ENCODE data around the gene CMTM6. TPM values are rescaled to one million over a fixed set of nuclear protein-coding genes. Genes with fewer than 3 reads are reported as not detected.

The CMTM6 gene
- total and polyA plus RNA-seq, 7 experiments from 2014 or later, result 24.1 to 61.1 (median 38.1) TPM

GRCh38 chr3:32487781-32488473, 14.7 kb downstream of the CMTM6 start:
- peaks cover 8 to 41% (median 17%) of the 10 kb centered on the region in 7 donors for H3K4me1 Mint-ChIP-seq
- ChIA-PET POLR2A (interaction anchor here (1.2 kb wide), 1 partner anchor 82 kb away, joined by 4 read pairs; no protein-coding TSS in a partner anchor), CTCF (interaction anchor here (0.9 kb wide), 1 partner anchor 20 kb away, joined by 4 read pairs; no protein-coding TSS in a partner anchor)
- no peak overlapping the region for H3K4me3 Mint-ChIP-seq
- no peaks in the 10 kb centered on the region for H3K4me1 ChIP-seq (ENCODE audit: control insufficient read depth in 2 of 2, insufficient read depth in 2 of 2, low read length in 2 of 2)
- intact Hi-C loops (cut with micrococcal nuclease), result no loop called here
- DNase-seq (no peak), ATAC-seq (no peak)
- no peaks in the 10 kb centered on the region for H3K9me3 ChIP-seq (ENCODE audit: control insufficient read depth in 2 of 3, low read length in 3 of 3)
- H3K36me3 Mint-ChIP-seq, result peaks cover 4 to 42% (median 37%) of the 10 kb centered on the region in 5 donors
- H3K27ac Mint-ChIP-seq, result peak overlapping the region in 2 of 9 donors; percentile 18 to 46
- peaks cover 0 to 19% (median 10%) of the 10 kb centered on the region in 3 experiments for H3K36me3 ChIP-seq (ENCODE audit: control insufficient read depth in 2 of 3, insufficient read depth in 3 of 3, low read length in 3 of 3)
- peaks cover 0 to 2% (median 0%) of the 10 kb centered on the region in 11 donors for H3K9me3 Mint-ChIP-seq
- no peaks in the 10 kb centered on the region for H3K27me3 Mint-ChIP-seq
- H3K4me3 ChIP-seq (ENCODE audit: low read length), result no peak overlapping the region
- H3K27me3 ChIP-seq (ENCODE audit: control insufficient read depth in 2 of 2, insufficient read depth in 2 of 2, low read length in 2 of 2), result no peaks in the 10 kb centered on the region
- no peak overlapping the region for H3K27ac ChIP-seq (ENCODE audit: low read depth, low read length)

- no peaks in the 10 kb centered on the region for H3K9me3 ChIP-seq (ENCODE audit: control insufficient read depth in 2 of 3, low read length in 3 of 3)
- H3K27me3 Mint-ChIP-seq, result no peaks in the 10 kb centered on the region
- H3K4me1 Mint-ChIP-seq, result peaks cover 11 to 55% (median 21%) of the 10 kb centered on the region in 7 donors
- H3K4me3 ChIP-seq (ENCODE audit: low read length), result no peak overlapping the region
- no peaks in the 10 kb centered on the region for H3K4me1 ChIP-seq (ENCODE audit: control insufficient read depth in 2 of 2, insufficient read depth in 2 of 2, low read length in 2 of 2)
- peak overlapping the region in 2 of 9 donors; percentile 50 to 51 for H3K27ac Mint-ChIP-seq
- peaks cover 0 to 33% (median 10%) of the 10 kb centered on the region in 3 experiments for H3K36me3 ChIP-seq (ENCODE audit: control insufficient read depth in 2 of 3, insufficient read depth in 3 of 3, low read length in 3 of 3)
- CTCF ChIA-PET, result interaction anchor here (1.0 kb wide), 1 partner anchor 15 kb away, joined by 3 read pairs; no protein-coding TSS in a partner anchor
- POLR2A ChIA-PET, result interaction anchor here (1.1 kb wide), 1 partner anchor 11 kb away, joined by 3 read pairs; no protein-coding TSS in a partner anchor
- no peak overlapping the region for H3K27ac ChIP-seq (ENCODE audit: low read depth, low read length)
- intact Hi-C loops (cut with micrococcal nuclease), result no loop called here
- H3K4me3 Mint-ChIP-seq, result peak overlapping the region in 3 of 10 donors; percentile 16 to 27 (median 19)
- H3K36me3 Mint-ChIP-seq, result peaks cover 4 to 70% (median 57%) of the 10 kb centered on the region in 5 donors
- peaks cover 0 to 3% (median 0%) of the 10 kb centered on the region in 11 donors for H3K9me3 Mint-ChIP-seq
- H3K27me3 ChIP-seq (ENCODE audit: control insufficient read depth in 2 of 2, insufficient read depth in 2 of 2, low read length in 2 of 2), result no peaks in the 10 kb centered on the region
- ATAC-seq (peak; percentile 74), DNase-seq (no peak)
These were observed 18.2 kb downstream of the CMTM6 start for GRCh38 chr3:32484436-32484835.

- H3K4me3 Mint-ChIP-seq, result no peak overlapping the region
- Histone ChIP-seq H3K27ac (ENCODE audit: low read depth, low read length) (no peak overlapping the region), H3K9me3 (ENCODE audit: control insufficient read depth in 2 of 3, low read length in 3 of 3) (no peaks in the 10 kb centered on the region), H3K36me3 (ENCODE audit: control insufficient read depth in 2 of 3, insufficient read depth in 3 of 3, low read length in 3 of 3) (peaks cover 0 to 33% (median 10%) of the 10 kb centered on the region in 3 experiments), H3K4me3 (ENCODE audit: low read length) (no peak overlapping the region), H3K27me3 (ENCODE audit: control insufficient read depth in 2 of 2, insufficient read depth in 2 of 2, low read length in 2 of 2) (no peaks in the 10 kb centered on the region), H3K4me1 (ENCODE audit: control insufficient read depth in 2 of 2, insufficient read depth in 2 of 2, low read length in 2 of 2) (no peaks in the 10 kb centered on the region)
- peaks cover 4 to 76% (median 59%) of the 10 kb centered on the region in 5 donors for H3K36me3 Mint-ChIP-seq
- peaks cover 11 to 56% (median 21%) of the 10 kb centered on the region in 7 donors for H3K4me1 Mint-ChIP-seq
- POLR2A ChIA-PET, result interaction anchor here (0.7 to 0.8 kb wide), 2 partner anchors 51 to 1133 kb away, joined by 3 read pairs; no protein-coding TSS in a partner anchor
- ATAC-seq, result no peak
- intact Hi-C loops (cut with micrococcal nuclease), result no loop called here
- H3K27ac Mint-ChIP-seq, result peak overlapping the region in 3 of 9 donors; percentile 7 to 50 (median 21)
- no peaks in the 10 kb centered on the region for H3K27me3 Mint-ChIP-seq
- peaks cover 0 to 3% (median 0%) of the 10 kb centered on the region in 11 donors for H3K9me3 Mint-ChIP-seq
- CTCF ChIA-PET, result no interaction called here
- DNase-seq, result no peak
These were observed 18.9 kb downstream of the CMTM6 start for GRCh38 chr3:32483772-32484171.

GRCh38 chr3:32482693-32483092, 20.0 kb downstream of the CMTM6 start:
- Histone ChIP-seq H3K27me3 (ENCODE audit: control insufficient read depth in 2 of 2, insufficient read depth in 2 of 2, low read length in 2 of 2) (no peaks in the 10 kb centered on the region), H3K9me3 (ENCODE audit: control insufficient read depth in 2 of 3, low read length in 3 of 3) (no peaks in the 10 kb centered on the region), H3K27ac (ENCODE audit: low read depth, low read length) (no peak overlapping the region), H3K4me3 (ENCODE audit: low read length) (no peak overlapping the region), H3K36me3 (ENCODE audit: control insufficient read depth in 2 of 3, insufficient read depth in 3 of 3, low read length in 3 of 3) (peaks cover 0 to 36% (median 2%) of the 10 kb centered on the region in 3 experiments), H3K4me1 (ENCODE audit: control insufficient read depth in 2 of 2, insufficient read depth in 2 of 2, low read length in 2 of 2) (no peaks in the 10 kb centered on the region)
- Mint-ChIP-seq H3K4me3 (no peak overlapping the region), H3K36me3 (peaks cover 4 to 75% (median 60%) of the 10 kb centered on the region in 5 donors), H3K27ac (peak overlapping the region in 2 of 9 donors; percentile 3 to 49), H3K4me1 (peaks cover 15 to 50% (median 22%) of the 10 kb centered on the region in 7 donors), H3K9me3 (peaks cover 0 to 3% (median 0%) of the 10 kb centered on the region in 11 donors), H3K27me3 (no peaks in the 10 kb centered on the region)
- CTCF ChIA-PET, result interaction anchor here (0.6 kb wide), 2 partner anchors 13 to 188 kb away, joined by 3 to 4 read pairs; no protein-coding TSS in a partner anchor
- POLR2A ChIA-PET, result no interaction called here
- DNase-seq (no peak), ATAC-seq (no peak)
- intact Hi-C loops (cut with micrococcal nuclease), result no loop called here

GRCh38 chr3:32481791-32482631, 20.6 kb downstream of the CMTM6 start:
- H3K27ac Mint-ChIP-seq, result peak overlapping the region in 1 of 9 donors; percentile 3
- intact Hi-C loops (cut with micrococcal nuclease), result no loop called here

GRCh38 chr3:32480604-32481003, 22.0 kb downstream of the CMTM6 start:
- Histone ChIP-seq H3K36me3 (ENCODE audit: control insufficient read depth in 2 of 3, insufficient read depth in 3 of 3, low read length in 3 of 3) (peaks cover 0 to 19% (median 0%) of the 10 kb centered on the region in 3 experiments), H3K4me1 (ENCODE audit: control insufficient read depth in 2 of 2, insufficient read depth in 2 of 2, low read length in 2 of 2) (no peaks in the 10 kb centered on the region), H3K9me3 (ENCODE audit: control insufficient read depth in 2 of 3, low read length in 3 of 3) (no peaks in the 10 kb centered on the region), H3K27me3 (ENCODE audit: control insufficient read depth in 2 of 2, insufficient read depth in 2 of 2, low read length in 2 of 2) (no peaks in the 10 kb centered on the region), H3K4me3 (ENCODE audit: low read length) (no peak overlapping the region), H3K27ac (ENCODE audit: low read depth, low read length) (no peak overlapping the region)
- ATAC-seq (no peak), DNase-seq (no peak)
- Mint-ChIP-seq H3K27ac (peak overlapping the region in 2 of 9 donors; percentile 5 to 11), H3K4me3 (no peak overlapping the region), H3K36me3 (peaks cover 4 to 72% (median 61%) of the 10 kb centered on the region in 5 donors), H3K27me3 (no peaks in the 10 kb centered on the region), H3K9me3 (peaks cover 0 to 1% (median 0%) of the 10 kb centered on the region in 11 donors), H3K4me1 (peaks cover 17 to 43% (median 22%) of the 10 kb centered on the region in 7 donors)
- ChIA-PET CTCF (interaction anchor here (0.6 to 1.1 kb wide), 3 partner anchors 11 to 586 kb away, joined by 3 read pairs; no protein-coding TSS in a partner anchor), POLR2A (interaction anchor here (1.3 kb wide), 1 partner anchor 109 kb away, joined by 4 read pairs; no protein-coding TSS in a partner anchor)
- intact Hi-C loops (cut with micrococcal nuclease), result no loop called here

More at GRCh38 chr3:32481791-32482631, 20.6 kb downstream of the CMTM6 start:
- peaks cover 0 to 3% (median 0%) of the 10 kb centered on the region in 11 donors for H3K9me3 Mint-ChIP-seq
- no peaks in the 10 kb centered on the region for H3K4me1 ChIP-seq (ENCODE audit: control insufficient read depth in 2 of 2, insufficient read depth in 2 of 2, low read length in 2 of 2)
- H3K27ac ChIP-seq (ENCODE audit: low read depth, low read length), result no peak overlapping the region
- no peaks in the 10 kb centered on the region for H3K27me3 ChIP-seq (ENCODE audit: control insufficient read depth in 2 of 2, insufficient read depth in 2 of 2, low read length in 2 of 2)
- no peak overlapping the region for H3K4me3 ChIP-seq (ENCODE audit: low read length)
- DNase-seq, result no peak
- H3K36me3 ChIP-seq (ENCODE audit: control insufficient read depth in 2 of 3, insufficient read depth in 3 of 3, low read length in 3 of 3), result peaks cover 0 to 30% (median 0%) of the 10 kb centered on the region in 3 experiments
- no peaks in the 10 kb centered on the region for H3K9me3 ChIP-seq (ENCODE audit: control insufficient read depth in 2 of 3, low read length in 3 of 3)
- POLR2A ChIA-PET, result no interaction called here
- H3K36me3 Mint-ChIP-seq, result peaks cover 4 to 73% (median 59%) of the 10 kb centered on the region in 5 donors
- no peak overlapping the region for H3K4me3 Mint-ChIP-seq
- CTCF ChIA-PET, result interaction anchor here (0.6 kb wide), 2 partner anchors 12 to 188 kb away, joined by 3 to 4 read pairs; no protein-coding TSS in a partner anchor
- H3K27me3 Mint-ChIP-seq, result no peaks in the 10 kb centered on the region
- peaks cover 16 to 51% (median 22%) of the 10 kb centered on the region in 7 donors for H3K4me1 Mint-ChIP-seq
- ATAC-seq, result no peak

All from naive thymus-derived CD4-positive, alpha-beta T cell (primary cell).